ENCODE results near the gene NXF1.
"Not testable (repeated sequence)": the region's sequence is repeated elsewhere in the genome, so short reads cannot be mapped to it uniquely, and the experiment has no call there.

NXF1 gene

GRCh38 chr11:62778441-62778840 lies 26.8 kb downstream of the NXF1 start:
- H3K9me3 ChIP-seq (ENCODE audit: control insufficient read depth, insufficient read depth, low read depth, low read length): no peaks in the 10 kb centered on the region
- H3K27ac ChIP-seq (ENCODE audit: low read depth, low read length): no peak overlapping the region
- H3K4me3 ChIP-seq (ENCODE audit: low read depth, low read length): no peak overlapping the region
- H3K27me3 ChIP-seq (ENCODE audit: control insufficient read depth, insufficient read depth, low read length): no peaks in the 10 kb centered on the region
- no peak overlapping the region for H3K9ac ChIP-seq (ENCODE audit: low read length)
- peaks cover 60% of the 10 kb centered on the region for H3K36me3 ChIP-seq (ENCODE audit: control insufficient read depth, insufficient read depth, low read length)
- no peaks in the 10 kb centered on the region for H3K4me1 ChIP-seq (ENCODE audit: control insufficient read depth, insufficient read depth, low read length)

- H3K9ac ChIP-seq (ENCODE audit: low read length): no peak overlapping the region
- H3K27me3 ChIP-seq (ENCODE audit: control insufficient read depth, insufficient read depth, low read length): no peaks in the 10 kb centered on the region
- H3K27ac ChIP-seq (ENCODE audit: low read depth, low read length): no peak overlapping the region
- H3K36me3 ChIP-seq (ENCODE audit: control insufficient read depth, insufficient read depth, low read length): peaks cover 54% of the 10 kb centered on the region
- no peak overlapping the region for H3K4me3 ChIP-seq (ENCODE audit: low read depth, low read length)
- H3K4me1 ChIP-seq (ENCODE audit: control insufficient read depth, insufficient read depth, low read length): no peaks in the 10 kb centered on the region
- no peaks in the 10 kb centered on the region for H3K9me3 ChIP-seq (ENCODE audit: control insufficient read depth, insufficient read depth, low read depth, low read length)
Observed at GRCh38 chr11:62777389-62777788, 27.9 kb downstream of the NXF1 start.

DNA sequence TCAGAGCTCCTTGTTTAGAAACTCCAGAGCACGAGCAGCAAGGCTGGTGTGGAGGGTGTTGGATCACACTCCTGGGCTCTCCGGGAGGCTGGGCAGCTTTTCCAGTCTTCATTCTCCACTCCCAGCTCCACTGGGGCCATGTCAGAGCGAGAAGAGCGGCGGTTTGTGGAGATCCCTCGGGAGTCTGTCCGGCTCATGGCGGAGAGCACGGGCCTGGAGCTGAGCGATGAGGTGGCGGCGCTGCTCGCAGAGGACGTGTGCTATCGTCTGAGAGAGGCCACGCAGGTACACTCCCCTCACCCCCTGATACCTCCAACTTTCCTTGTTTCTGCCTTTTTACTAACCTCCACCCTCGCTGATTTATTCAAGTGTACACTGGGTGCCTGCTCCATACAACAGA lies 29.6 kb downstream of the NXF1 start:
- Histone ChIP-seq H3K4me3 (ENCODE audit: low read depth, low read length) (no peak overlapping the region), H3K36me3 (ENCODE audit: control insufficient read depth, insufficient read depth, low read length) (peaks cover 44% of the 10 kb centered on the region), H3K9ac (ENCODE audit: low read length) (no peak overlapping the region), H3K4me1 (ENCODE audit: control insufficient read depth, insufficient read depth, low read length) (peaks cover 4% of the 10 kb centered on the region; the same call in 1 of the 2 replicates), H3K27me3 (ENCODE audit: control insufficient read depth, insufficient read depth, low read length) (no peaks in the 10 kb centered on the region), H3K9me3 (ENCODE audit: control insufficient read depth, insufficient read depth, low read depth, low read length) (no peaks in the 10 kb centered on the region), H3K27ac (ENCODE audit: low read depth, low read length) (no peak overlapping the region)

GRCh38 chr11:62774407-62774806 lies 30.8 kb downstream of the NXF1 start:
- Histone ChIP-seq H3K27me3 (ENCODE audit: control insufficient read depth, insufficient read depth, low read length) (no peaks in the 10 kb centered on the region), H3K9ac (ENCODE audit: low read length) (no peak overlapping the region), H3K4me1 (ENCODE audit: control insufficient read depth, insufficient read depth, low read length) (peaks cover 7% of the 10 kb centered on the region; the same call in 1 of the 2 replicates), H3K4me3 (ENCODE audit: low read depth, low read length) (no peak overlapping the region), H3K36me3 (ENCODE audit: control insufficient read depth, insufficient read depth, low read length) (peaks cover 42% of the 10 kb centered on the region), H3K27ac (ENCODE audit: low read depth, low read length) (no peak overlapping the region), H3K9me3 (ENCODE audit: control insufficient read depth, insufficient read depth, low read depth, low read length) (no peaks in the 10 kb centered on the region)

DNA sequence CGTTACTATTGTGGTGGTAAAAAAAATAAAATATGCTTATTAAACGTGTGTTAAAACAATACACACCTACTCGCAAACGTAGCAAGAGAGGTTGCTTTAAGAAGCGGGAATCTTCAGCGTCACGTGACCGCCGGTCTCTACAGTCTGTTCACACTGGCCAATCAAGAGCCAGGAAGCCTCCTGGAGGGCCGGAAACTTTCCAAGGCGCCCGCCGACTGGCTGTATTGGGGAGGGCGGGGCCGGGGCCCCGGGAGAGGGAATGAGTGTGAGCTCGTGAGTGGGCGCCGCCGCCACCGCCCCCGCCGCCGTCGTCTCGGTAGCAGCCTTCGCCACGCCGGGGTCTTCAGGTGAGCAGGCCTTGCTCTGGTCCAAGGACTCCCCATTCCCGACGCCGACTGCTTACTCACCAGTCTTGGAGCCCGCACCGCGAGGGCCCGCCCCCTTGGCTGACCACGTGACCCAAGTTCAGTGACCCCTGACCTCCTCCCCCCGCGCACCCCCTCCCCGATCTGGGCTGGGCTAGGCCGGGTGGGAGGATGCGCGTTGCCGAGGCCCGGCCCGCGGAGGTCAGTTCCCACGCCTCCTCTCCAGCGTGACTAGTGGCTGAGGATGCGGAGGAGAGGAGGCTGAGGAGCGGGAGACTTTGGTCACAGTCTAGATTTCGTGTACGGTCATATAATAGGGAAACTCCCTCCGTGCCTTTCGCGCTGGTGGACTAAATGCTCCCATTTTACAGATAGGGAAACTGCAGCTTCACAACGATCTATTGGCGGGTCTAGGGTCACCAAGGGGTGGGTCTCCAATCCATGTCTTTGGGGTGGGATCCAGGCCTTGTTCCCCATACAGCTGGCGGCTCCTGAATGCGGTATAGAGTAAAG lies 33.9 kb downstream of the NXF1 start, which contains the start of gene TAF6L:
Gene TAF6L (plus strand): TSS at position 253 of the 878 bp plus-strand sequence. CDS start 4,388 bp downstream, outside the sequence.
- Histone ChIP-seq H3K27ac (ENCODE audit: low read depth, low read length) (peak within 1 kb of the TSS; percentile 72), H3K36me3 (ENCODE audit: control insufficient read depth, insufficient read depth, low read length) (peaks cover 30% of the 10 kb centered on the region), H3K27me3 (ENCODE audit: control insufficient read depth, insufficient read depth, low read length) (no peaks in the 10 kb centered on the region), H3K4me3 (ENCODE audit: low read depth, low read length) (peak within 1 kb of the TSS; percentile 76), H3K9ac (ENCODE audit: low read length) (peak within 1 kb of the TSS; percentile 80), H3K9me3 (ENCODE audit: control insufficient read depth, insufficient read depth, low read depth, low read length) (no peaks in the 10 kb centered on the region), H3K4me1 (ENCODE audit: control insufficient read depth, insufficient read depth, low read length) (peaks cover 7% of the 10 kb centered on the region; the same call in 1 of the 2 replicates)

- H3K4me3 ChIP-seq (ENCODE audit: low read depth, low read length): peak overlapping the region; percentile 76
- H3K9me3 ChIP-seq (ENCODE audit: control insufficient read depth, insufficient read depth, low read depth, low read length): no peaks in the 10 kb centered on the region
- H3K27ac ChIP-seq (ENCODE audit: low read depth, low read length): peak overlapping the region; percentile 72; the same call in 1 of the 2 replicates
- peaks cover 29% of the 10 kb centered on the region for H3K36me3 ChIP-seq (ENCODE audit: control insufficient read depth, insufficient read depth, low read length)
- H3K9ac ChIP-seq (ENCODE audit: low read length): peak overlapping the region; percentile 80
- no peaks in the 10 kb centered on the region for H3K27me3 ChIP-seq (ENCODE audit: control insufficient read depth, insufficient read depth, low read length)
- peaks cover 7% of the 10 kb centered on the region; the same call in 1 of the 2 replicates for H3K4me1 ChIP-seq (ENCODE audit: control insufficient read depth, insufficient read depth, low read length)
Observed at GRCh38 chr11:62770778-62771143, 34.5 kb downstream of the NXF1 start.

GRCh38 chr11:62760867-62761227 lies 44.4 kb downstream of the NXF1 start:
- not testable (repeated sequence) for H3K27me3 ChIP-seq (ENCODE audit: control insufficient read depth, insufficient read depth, low read length); H3K9me3 ChIP-seq (ENCODE audit: control insufficient read depth, insufficient read depth, low read depth, low read length); H3K27ac ChIP-seq (ENCODE audit: low read depth, low read length); H3K9ac ChIP-seq (ENCODE audit: low read length)
- peaks cover 16% of the 10 kb centered on the region for H3K4me1 ChIP-seq (ENCODE audit: control insufficient read depth, insufficient read depth, low read length)
- H3K4me3 ChIP-seq (ENCODE audit: low read depth, low read length): peak overlapping the region; percentile 39
- H3K36me3 ChIP-seq (ENCODE audit: control insufficient read depth, insufficient read depth, low read length): peaks cover 24% of the 10 kb centered on the region

DNA sequence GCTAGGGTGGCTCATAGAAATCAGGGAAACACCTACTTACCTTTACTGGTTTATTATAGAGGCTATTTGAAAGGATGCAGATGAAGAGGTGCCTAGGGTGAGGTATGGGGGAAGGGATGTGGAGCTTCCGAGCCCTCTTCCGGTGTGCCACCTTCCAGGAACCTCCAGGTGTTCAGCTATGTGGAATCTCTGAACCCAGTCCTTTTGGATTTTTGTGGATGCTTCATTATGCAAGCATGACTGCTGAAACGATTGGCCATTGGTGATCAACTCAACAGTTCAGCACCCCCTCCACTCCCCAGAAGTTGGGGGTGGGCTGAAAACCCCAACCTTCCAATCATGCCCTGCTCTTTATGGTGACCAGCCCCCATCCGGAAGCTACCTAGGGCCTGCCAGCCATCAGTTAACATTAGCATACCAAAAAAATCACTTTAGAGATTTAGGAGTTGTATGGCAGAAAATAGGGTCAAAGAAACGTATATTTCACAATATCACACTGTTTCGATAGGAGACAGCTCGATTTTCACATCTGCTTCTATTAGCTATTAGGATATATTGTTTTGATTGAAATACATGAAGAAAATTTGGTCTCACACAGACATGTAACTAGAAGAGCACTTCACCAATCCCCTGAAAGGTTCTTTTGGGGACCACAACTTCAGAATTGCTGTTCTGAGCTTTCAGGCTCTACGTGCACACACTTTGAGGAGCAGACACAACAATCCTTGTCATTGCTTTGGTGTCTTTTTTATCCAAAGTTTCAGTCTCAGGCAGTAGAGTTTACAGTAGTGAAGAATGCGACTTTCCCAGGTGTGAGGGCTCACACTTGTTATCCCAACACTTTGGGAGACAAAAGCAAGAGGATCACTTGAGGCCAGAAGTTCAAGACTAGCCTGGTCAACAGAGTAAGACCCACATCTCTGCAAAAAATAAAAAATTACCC lies 47.1 kb downstream of the NXF1 start:
- Histone ChIP-seq H3K9me3 (ENCODE audit: control insufficient read depth, insufficient read depth, low read depth, low read length) (no peaks in the 10 kb centered on the region), H3K4me1 (ENCODE audit: control insufficient read depth, insufficient read depth, low read length) (peaks cover 21% of the 10 kb centered on the region), H3K27ac (ENCODE audit: low read depth, low read length) (peak overlapping the region; percentile 82), H3K36me3 (ENCODE audit: control insufficient read depth, insufficient read depth, low read length) (peaks cover 8% of the 10 kb centered on the region), H3K4me3 (ENCODE audit: low read depth, low read length) (peak overlapping the region; percentile 55), H3K9ac (ENCODE audit: low read length) (peak overlapping the region; percentile 68), H3K27me3 (ENCODE audit: control insufficient read depth, insufficient read depth, low read length) (no peaks in the 10 kb centered on the region)

- Histone ChIP-seq H3K9ac (ENCODE audit: low read length) (no peak overlapping the region), H3K4me3 (ENCODE audit: low read depth, low read length) (no peak overlapping the region), H3K27ac (ENCODE audit: low read depth, low read length) (no peak overlapping the region), H3K27me3 (ENCODE audit: control insufficient read depth, insufficient read depth, low read length) (no peaks in the 10 kb centered on the region), H3K36me3 (ENCODE audit: control insufficient read depth, insufficient read depth, low read length) (peaks cover 17% of the 10 kb centered on the region), H3K4me1 (ENCODE audit: control insufficient read depth, insufficient read depth, low read length) (peaks cover 14% of the 10 kb centered on the region; the same call in 1 of the 2 replicates), H3K9me3 (ENCODE audit: control insufficient read depth, insufficient read depth, low read depth, low read length) (no peaks in the 10 kb centered on the region)
Observed at GRCh38 chr11:62755086-62755615, 50.1 kb downstream of the NXF1 start.

DNA sequence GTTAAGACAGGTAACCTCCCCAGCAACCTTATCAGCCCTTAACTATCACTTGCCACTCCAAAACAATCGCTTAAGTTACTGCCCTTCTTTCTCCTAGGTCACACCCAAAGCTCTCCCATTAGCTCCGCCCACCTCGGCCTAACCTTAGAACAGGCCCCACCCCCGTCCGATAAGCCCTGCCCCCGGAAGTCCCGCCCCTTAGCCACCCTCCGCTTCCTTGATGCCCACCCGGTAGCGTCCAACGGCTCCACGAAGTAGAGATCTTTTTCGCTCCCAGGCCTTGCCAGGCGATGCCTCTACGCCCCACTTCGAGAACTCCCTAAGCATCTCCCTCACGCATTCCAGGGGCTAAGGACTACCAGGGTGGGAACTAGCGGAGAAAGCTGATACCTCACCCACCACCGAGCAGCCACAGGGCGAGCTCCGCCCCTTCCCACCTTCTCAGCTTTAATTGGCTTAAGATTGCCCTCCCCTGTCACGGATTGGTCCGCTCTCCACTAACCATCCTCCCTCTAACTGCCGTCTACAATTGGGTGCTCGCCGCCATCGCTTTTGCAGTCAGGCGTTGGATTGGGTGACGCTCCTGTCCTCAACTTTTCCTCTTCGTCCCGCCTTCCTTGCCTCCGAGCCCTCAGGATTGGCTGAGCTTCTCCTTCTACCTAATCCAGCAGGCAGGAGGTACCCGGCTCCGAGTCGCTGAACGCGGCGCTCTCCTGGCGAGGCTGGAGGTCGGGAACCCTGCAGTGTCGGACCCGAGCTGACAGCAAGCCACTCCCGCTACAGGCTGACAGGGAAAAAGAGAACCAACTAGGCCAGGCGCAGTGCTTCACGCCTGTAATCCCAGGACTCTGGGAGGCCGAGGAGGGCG lies 51.3 kb downstream of the NXF1 start, which contains the start of gene ZBTB3:
Gene ZBTB3 (minus strand): TSS at position 425 of the 868 bp plus-strand sequence. CDS start 496 bp downstream, outside the sequence.
- H3K9ac ChIP-seq (ENCODE audit: low read length): peak within 1 kb of the TSS; percentile 75
- peak within 1 kb of the TSS; percentile 22 for H3K27ac ChIP-seq (ENCODE audit: low read depth, low read length)
- H3K36me3 ChIP-seq (ENCODE audit: control insufficient read depth, insufficient read depth, low read length): peaks cover 25% of the 10 kb centered on the region
- no peaks in the 10 kb centered on the region for H3K27me3 ChIP-seq (ENCODE audit: control insufficient read depth, insufficient read depth, low read length)
- peaks cover 14% of the 10 kb centered on the region; the same call in 1 of the 2 replicates for H3K4me1 ChIP-seq (ENCODE audit: control insufficient read depth, insufficient read depth, low read length)
- H3K9me3 ChIP-seq (ENCODE audit: control insufficient read depth, insufficient read depth, low read depth, low read length): no peaks in the 10 kb centered on the region
- peak within 1 kb of the TSS; percentile 89 for H3K4me3 ChIP-seq (ENCODE audit: low read depth, low read length)
